ENCODE measurements around the gene SLC19A2. TPM values are rescaled to one million over a fixed set of nuclear protein-coding genes. Genes with fewer than 3 reads are reported as not detected.
"Not testable (repeated sequence)": the region's sequence is repeated elsewhere in the genome, so short reads cannot be mapped to it uniquely, and the experiment has no call there.

The SLC19A2 gene
- total and polyA plus RNA-seq, 2 donors (not counting 1 experiment from before 2014, with no cell fraction given), result 5.2 to 8.9 TPM

DNA sequence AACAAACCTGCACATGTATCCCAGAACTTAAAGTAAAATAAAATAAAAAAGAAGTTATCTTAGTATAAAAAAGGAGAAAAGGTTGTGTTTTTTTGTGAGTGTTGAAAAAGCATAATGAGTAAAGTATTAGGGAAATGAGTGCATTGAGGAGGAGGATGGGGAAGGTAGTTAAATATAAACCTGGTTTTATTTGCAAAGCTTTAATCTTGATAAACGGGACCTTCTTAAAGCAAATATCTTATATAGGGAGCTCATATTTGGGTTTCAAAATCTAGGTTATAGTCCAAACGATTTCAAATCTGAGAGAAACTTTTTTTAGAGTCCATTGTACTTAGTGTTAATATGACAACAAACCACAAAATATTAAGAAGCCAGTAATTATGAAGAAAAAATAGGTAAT is 21.7 kb upstream of the SLC19A2 start:
- no peak overlapping the region for H2AFZ ChIP-seq (ENCODE audit: low read length)
- peaks cover 5% of the 10 kb centered on the region for H3K4me1 ChIP-seq (ENCODE audit: control insufficient read depth, extremely low read depth, insufficient read depth, low read length)
- no peaks in the 10 kb centered on the region for H4K20me1 ChIP-seq (ENCODE audit: control insufficient read depth, extremely low read depth, insufficient read depth, low read length)
- no peaks in the 10 kb centered on the region for H3K9me3 ChIP-seq (ENCODE audit: control insufficient read depth, insufficient read depth, low read depth, low read length)
- H3K36me3 ChIP-seq (ENCODE audit: control insufficient read depth, insufficient read depth, low read length), result no peaks in the 10 kb centered on the region
- no peaks in the 10 kb centered on the region for H3K79me2 ChIP-seq (ENCODE audit: control insufficient read depth, insufficient read depth, low read length)
- no peak overlapping the region for H3K4me3 ChIP-seq (replicated peaks in 1 of 4; ENCODE audit: control extremely low read depth in 1 of 4, insufficient read depth in 1 of 4, low read depth in 3 of 4, low read length in 4 of 4)
- H3K4me2 ChIP-seq (ENCODE audit: extremely low read depth, insufficient read depth, low read length), result no peak overlapping the region
- no peak for TF ChIP-seq EZH2 (IDR thresholded peaks at IDR 0.05; ENCODE audit: low read length, missing control alignments)
- H3K27me3 ChIP-seq (ENCODE audit: control insufficient read depth, insufficient read depth, low read length), result no peaks in the 10 kb centered on the region
- DNase-seq (ENCODE audit: low read depth in 2 of 2), result no peak
- no peak overlapping the region for H3K9ac ChIP-seq (ENCODE audit: insufficient read depth, low read length)
- no peak overlapping the region for H3K27ac ChIP-seq (ENCODE audit: insufficient read depth, low read length)

DNA sequence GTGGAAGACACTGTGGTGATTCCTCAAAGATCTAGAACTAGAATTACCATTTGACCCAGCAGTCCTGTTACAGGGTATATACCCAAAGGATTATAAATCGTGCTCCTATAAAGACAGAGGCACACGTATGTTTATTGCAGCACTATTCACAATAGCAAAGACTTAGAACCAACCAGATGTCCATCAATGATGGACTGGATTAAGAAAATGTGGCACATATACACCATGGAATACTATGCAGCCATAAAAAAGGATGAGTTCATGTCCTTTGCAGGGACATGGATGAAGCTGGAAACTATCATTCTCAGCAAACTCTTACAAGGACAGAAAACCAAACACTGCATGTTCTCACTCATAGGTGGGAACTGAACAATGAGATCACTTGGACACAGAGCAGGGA is 17.9 kb upstream of the SLC19A2 start:
- H3K27ac ChIP-seq (ENCODE audit: insufficient read depth, low read length); H3K4me2 ChIP-seq (ENCODE audit: extremely low read depth, insufficient read depth, low read length); H3K27me3 ChIP-seq (ENCODE audit: control insufficient read depth, insufficient read depth, low read length): not testable (repeated sequence)

DNA sequence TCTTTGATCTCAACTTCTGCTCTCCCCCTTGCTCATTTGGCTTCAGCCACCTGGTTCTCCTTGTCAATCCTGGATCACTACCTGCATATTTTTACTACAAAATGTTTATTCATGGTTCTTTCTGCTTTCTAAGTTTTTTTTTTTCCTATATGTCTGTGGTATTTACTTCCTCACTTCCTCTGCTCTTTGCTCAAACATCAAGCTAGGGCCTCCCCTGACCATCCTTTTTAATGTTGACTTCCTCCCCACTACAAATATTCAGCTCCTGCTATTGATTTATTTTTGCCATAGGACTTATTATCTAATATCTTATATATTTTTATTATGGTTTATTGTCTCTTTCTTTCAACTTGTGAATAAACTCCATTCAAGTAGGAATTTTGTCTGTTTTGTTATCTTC is 14.1 kb upstream of the SLC19A2 start:
- H4K20me1 ChIP-seq (ENCODE audit: control insufficient read depth, extremely low read depth, insufficient read depth, low read length), result no peaks in the 10 kb centered on the region
- no peak for DNase-seq (ENCODE audit: low read depth in 2 of 2)
- no peaks in the 10 kb centered on the region for H3K27me3 ChIP-seq (ENCODE audit: control insufficient read depth, insufficient read depth, low read length)
- H3K9ac ChIP-seq (ENCODE audit: insufficient read depth, low read length), result no peak overlapping the region
- H3K79me2 ChIP-seq (ENCODE audit: control insufficient read depth, insufficient read depth, low read length), result no peaks in the 10 kb centered on the region
- no peak overlapping the region for H3K4me3 ChIP-seq (replicated peaks in 1 of 4; ENCODE audit: control extremely low read depth in 1 of 4, insufficient read depth in 1 of 4, low read depth in 3 of 4, low read length in 4 of 4)
- no peak overlapping the region for H3K27ac ChIP-seq (ENCODE audit: insufficient read depth, low read length)
- no peak overlapping the region for H3K4me2 ChIP-seq (ENCODE audit: extremely low read depth, insufficient read depth, low read length)
- H3K9me3 ChIP-seq (ENCODE audit: control insufficient read depth, insufficient read depth, low read depth, low read length), result no peaks in the 10 kb centered on the region
- no peaks in the 10 kb centered on the region for H3K36me3 ChIP-seq (ENCODE audit: control insufficient read depth, insufficient read depth, low read length)
- no peak for TF ChIP-seq EZH2 (IDR thresholded peaks at IDR 0.05; ENCODE audit: low read length, missing control alignments)
- TF ChIP-seq, protein P1, sequence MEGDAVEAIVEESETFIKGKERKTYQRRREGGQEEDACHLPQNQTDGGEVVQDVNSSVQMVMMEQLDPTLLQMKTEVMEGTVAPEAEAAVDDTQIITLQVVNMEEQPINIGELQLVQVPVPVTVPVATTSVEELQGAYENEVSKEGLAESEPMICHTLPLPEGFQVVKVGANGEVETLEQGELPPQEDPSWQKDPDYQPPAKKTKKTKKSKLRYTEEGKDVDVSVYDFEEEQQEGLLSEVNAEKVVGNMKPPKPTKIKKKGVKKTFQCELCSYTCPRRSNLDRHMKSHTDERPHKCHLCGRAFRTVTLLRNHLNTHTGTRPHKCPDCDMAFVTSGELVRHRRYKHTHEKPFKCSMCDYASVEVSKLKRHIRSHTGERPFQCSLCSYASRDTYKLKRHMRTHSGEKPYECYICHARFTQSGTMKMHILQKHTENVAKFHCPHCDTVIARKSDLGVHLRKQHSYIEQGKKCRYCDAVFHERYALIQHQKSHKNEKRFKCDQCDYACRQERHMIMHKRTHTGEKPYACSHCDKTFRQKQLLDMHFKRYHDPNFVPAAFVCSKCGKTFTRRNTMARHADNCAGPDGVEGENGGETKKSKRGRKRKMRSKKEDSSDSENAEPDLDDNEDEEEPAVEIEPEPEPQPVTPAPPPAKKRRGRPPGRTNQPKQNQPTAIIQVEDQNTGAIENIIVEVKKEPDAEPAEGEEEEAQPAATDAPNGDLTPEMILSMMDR (conservative IDR thresholded peaks at IDR 0.05 in 1 of 2, IDR thresholded peaks at IDR 0.05 in 1 of 2; ENCODE audit: low read depth in 1 of 2, low read length in 2 of 2), result no peak
- H2AFZ ChIP-seq (ENCODE audit: low read length), result no peak overlapping the region
- no peaks in the 10 kb centered on the region for H3K4me1 ChIP-seq (ENCODE audit: control insufficient read depth, extremely low read depth, insufficient read depth, low read length)

More for the DNA sequence above, 17.9 kb upstream of the SLC19A2 start:
- DNase-seq (ENCODE audit: low read depth in 2 of 2); H4K20me1 ChIP-seq (ENCODE audit: control insufficient read depth, extremely low read depth, insufficient read depth, low read length); H3K36me3 ChIP-seq (ENCODE audit: control insufficient read depth, insufficient read depth, low read length); H3K4me1 ChIP-seq (ENCODE audit: control insufficient read depth, extremely low read depth, insufficient read depth, low read length); H3K9ac ChIP-seq (ENCODE audit: insufficient read depth, low read length); H3K79me2 ChIP-seq (ENCODE audit: control insufficient read depth, insufficient read depth, low read length); H3K9me3 ChIP-seq (ENCODE audit: control insufficient read depth, insufficient read depth, low read depth, low read length); H2AFZ ChIP-seq (ENCODE audit: low read length); H3K4me3 ChIP-seq (replicated peaks in 1 of 4; ENCODE audit: control extremely low read depth in 1 of 4, insufficient read depth in 1 of 4, low read depth in 3 of 4, low read length in 4 of 4): not testable (repeated sequence)

DNA sequence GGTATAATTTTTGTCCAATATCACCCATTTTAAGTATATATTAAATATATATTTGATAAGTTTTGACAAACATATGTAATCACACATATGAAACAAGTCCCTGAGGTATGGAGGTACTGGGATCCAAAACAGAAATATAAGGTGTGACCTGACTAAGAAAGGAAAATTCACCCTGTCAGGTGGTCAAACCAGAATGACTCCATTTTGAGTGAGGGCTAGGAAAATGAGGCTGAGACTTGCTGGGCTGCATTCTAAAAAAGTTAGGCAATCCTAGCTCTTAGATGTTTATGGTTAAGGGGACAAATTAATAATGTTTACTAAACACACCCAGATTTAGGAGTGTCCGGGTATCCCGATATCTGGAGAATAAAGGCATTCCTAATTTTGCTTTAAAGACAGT is 11.6 kb upstream of the SLC19A2 start:
- no peak for DNase-seq (ENCODE audit: low read depth in 2 of 2)
- H3K36me3 ChIP-seq (ENCODE audit: control insufficient read depth, insufficient read depth, low read length), result no peaks in the 10 kb centered on the region

More for the DNA sequence above, 11.6 kb upstream of the SLC19A2 start:
- H3K4me1 ChIP-seq (ENCODE audit: control insufficient read depth, extremely low read depth, insufficient read depth, low read length), result no peaks in the 10 kb centered on the region
- H4K20me1 ChIP-seq (ENCODE audit: control insufficient read depth, extremely low read depth, insufficient read depth, low read length), result no peaks in the 10 kb centered on the region
- H3K27me3 ChIP-seq (ENCODE audit: control insufficient read depth, insufficient read depth, low read length), result no peaks in the 10 kb centered on the region
- no peaks in the 10 kb centered on the region for H3K9me3 ChIP-seq (ENCODE audit: control insufficient read depth, insufficient read depth, low read depth, low read length)
- no peak for TF ChIP-seq EZH2 (IDR thresholded peaks at IDR 0.05; ENCODE audit: low read length, missing control alignments)
- TF ChIP-seq, protein P1 (conservative IDR thresholded peaks at IDR 0.05 in 1 of 2, IDR thresholded peaks at IDR 0.05 in 1 of 2; ENCODE audit: low read depth in 1 of 2, low read length in 2 of 2), result no peak
- H3K4me2 ChIP-seq (ENCODE audit: extremely low read depth, insufficient read depth, low read length), result no peak overlapping the region
- no peak overlapping the region for H3K4me3 ChIP-seq (replicated peaks in 1 of 4; ENCODE audit: control extremely low read depth in 1 of 4, insufficient read depth in 1 of 4, low read depth in 3 of 4, low read length in 4 of 4)
- H3K27ac ChIP-seq (ENCODE audit: insufficient read depth, low read length), result no peak overlapping the region
- no peak overlapping the region for H2AFZ ChIP-seq (ENCODE audit: low read length)
- no peak overlapping the region for H3K9ac ChIP-seq (ENCODE audit: insufficient read depth, low read length)
- no peaks in the 10 kb centered on the region for H3K79me2 ChIP-seq (ENCODE audit: control insufficient read depth, insufficient read depth, low read length)
